SU-DHL-6 (cell line): ENCODE results near the gene CCDC90B.

Experiments used
- H2AFZ ChIP-seq: fragments of 200-600 bp; sonication (generic); 2 replicates; pipeline ENCODE4 v1.6.1; 2014; ENCODE audit warnings: low read depth, mild to moderate bottlenecking, moderate library complexity, mixed read lengths, antibody characterized with exemption, low read length; ENCODE audit not compliant: severe bottlenecking
- H3F3A ChIP-seq: fragments of 200-600 bp; shearing (Covaris generic); 2 replicates; pipeline ENCODE4 v1.6.0; 2016; ENCODE audit warnings: antibody characterized with exemption, mild to moderate bottlenecking; ENCODE audit not compliant: insufficient read depth
- H3K27ac ChIP-seq: fragments of 200-600 bp; sonication (generic); 2 replicates; pipeline ENCODE4 v1.5.1; 2016; ENCODE audit warnings: low read depth, mild to moderate bottlenecking, low read length, moderate library complexity, mixed read lengths
- H3K27me3 ChIP-seq: fragments of 200-600 bp; sonication (generic), shearing (Covaris generic); 2 replicates; pipeline ENCODE4 v1.6.0; 2014; ENCODE audit warnings: mild to moderate bottlenecking, low read length
- H3K36me3 ChIP-seq: fragments of 200-600 bp; sonication (generic); 2 replicates; pipeline ENCODE4 v1.6.1; 2014; ENCODE audit warnings: mild to moderate bottlenecking, low read length, mixed read lengths
- H3K4me2 ChIP-seq: fragments of 300-600, 200-600 bp; shearing (Covaris generic), sonication (generic); 2 replicates; pipeline ENCODE4 v1.6.0; 2014; ENCODE audit warnings: low read length, low read depth, mild to moderate bottlenecking; ENCODE audit not compliant: poor library complexity, severe bottlenecking
- H3K4me3 ChIP-seq: fragments of 200-600 bp; sonication (generic); 2 replicates; pipeline ENCODE4 v1.5.1; 2014; ENCODE audit warnings: antibody characterized with exemption, low read length, mild to moderate bottlenecking, mixed read lengths; ENCODE audit not compliant: insufficient read depth, poor library complexity, severe bottlenecking
- H3K79me2 ChIP-seq: fragments of 200-600 bp; sonication (generic); 2 replicates; pipeline ENCODE4 v1.6.1; 2014; ENCODE audit warnings: mild to moderate bottlenecking, low read length, moderate library complexity; ENCODE audit not compliant: insufficient read depth
- H3K9ac ChIP-seq: fragments of 200-600 bp; sonication (generic); 2 replicates; pipeline ENCODE4 v1.7.0; 2014; ENCODE audit warnings: mild to moderate bottlenecking, low read length
- H3K9me2 ChIP-seq: fragments of 200-600 bp; sonication (generic); replicated peaks from 2 replicates; pipeline ENCODE4 v1.6.1; 2014; ENCODE audit warnings: low read length; ENCODE audit not compliant: insufficient read depth
- H3K9me3 ChIP-seq: fragments of 200-600 bp; sonication (generic); 2 replicates; pipeline ENCODE4 v1.6.1; 2014; ENCODE audit warnings: low read length, mixed read lengths; ENCODE audit not compliant: insufficient read depth
- H4K20me1 ChIP-seq: fragments of 200-600 bp; sonication (generic); 2 replicates; pipeline ENCODE4 v1.6.1; 2014; ENCODE audit warnings: low read depth, mild to moderate bottlenecking, antibody characterized with exemption, low read length, moderate library complexity, mixed read lengths
- EZH2phosphoT487 ChIP-seq: fragments of 200-600 bp; sonication (generic), shearing (Covaris generic); conservative IDR thresholded peaks from 2 replicates; pipeline ENCODE4 v1.6.1; 2018; ENCODE audit warnings: mild to moderate bottlenecking, antibody characterized with exemption, low read length, moderate library complexity, mixed read lengths
- TF ChIP-seq, protein P1 (sequence below): fragments of 200-600 bp; sonication (generic); IDR thresholded peaks from one replicate; pipeline ENCODE4 v1.5.1; 2017; ENCODE audit warnings: antibody characterized with exemption, mild to moderate bottlenecking, low read length, moderate library complexity; ENCODE audit not compliant: insufficient read depth, poor library complexity, severe bottlenecking

Gene CCDC90B

GRCh38 chr11:83299681-83300080, 13.5 kb upstream of the CCDC90B start:
- Histone ChIP-seq H3K79me2 (no peaks in the 10 kb centered on the region), H3K4me2 (no peak overlapping the region), H3K27ac (no peak overlapping the region), H4K20me1 (no peaks in the 10 kb centered on the region), H3K27me3 (no peaks in the 10 kb centered on the region), H3K9ac (no peak overlapping the region), H2AFZ (no peak overlapping the region), H3K4me3 (no peak overlapping the region), H3K9me3 (no peaks in the 10 kb centered on the region), H3F3A (no peaks in the 10 kb centered on the region), H3K36me3 (no peaks in the 10 kb centered on the region), H3K9me2 (no peaks in the 10 kb centered on the region)
- no peak for TF ChIP-seq EZH2phosphoT487
- TF ChIP-seq, protein P1, sequence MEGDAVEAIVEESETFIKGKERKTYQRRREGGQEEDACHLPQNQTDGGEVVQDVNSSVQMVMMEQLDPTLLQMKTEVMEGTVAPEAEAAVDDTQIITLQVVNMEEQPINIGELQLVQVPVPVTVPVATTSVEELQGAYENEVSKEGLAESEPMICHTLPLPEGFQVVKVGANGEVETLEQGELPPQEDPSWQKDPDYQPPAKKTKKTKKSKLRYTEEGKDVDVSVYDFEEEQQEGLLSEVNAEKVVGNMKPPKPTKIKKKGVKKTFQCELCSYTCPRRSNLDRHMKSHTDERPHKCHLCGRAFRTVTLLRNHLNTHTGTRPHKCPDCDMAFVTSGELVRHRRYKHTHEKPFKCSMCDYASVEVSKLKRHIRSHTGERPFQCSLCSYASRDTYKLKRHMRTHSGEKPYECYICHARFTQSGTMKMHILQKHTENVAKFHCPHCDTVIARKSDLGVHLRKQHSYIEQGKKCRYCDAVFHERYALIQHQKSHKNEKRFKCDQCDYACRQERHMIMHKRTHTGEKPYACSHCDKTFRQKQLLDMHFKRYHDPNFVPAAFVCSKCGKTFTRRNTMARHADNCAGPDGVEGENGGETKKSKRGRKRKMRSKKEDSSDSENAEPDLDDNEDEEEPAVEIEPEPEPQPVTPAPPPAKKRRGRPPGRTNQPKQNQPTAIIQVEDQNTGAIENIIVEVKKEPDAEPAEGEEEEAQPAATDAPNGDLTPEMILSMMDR = no peak

- Histone ChIP-seq H3K79me2 (no peaks in the 10 kb centered on the region), H3K9me3 (no peaks in the 10 kb centered on the region), H3K9me2 (no peaks in the 10 kb centered on the region), H3K27me3 (no peaks in the 10 kb centered on the region), H2AFZ (no peak overlapping the region), H3K9ac (no peak overlapping the region), H3F3A (no peaks in the 10 kb centered on the region), H3K27ac (no peak overlapping the region), H3K36me3 (no peaks in the 10 kb centered on the region), H4K20me1 (no peaks in the 10 kb centered on the region), H3K4me2 (no peak overlapping the region), H3K4me3 (no peak overlapping the region)
- TF ChIP-seq, protein P1 = no peak
- no peak for TF ChIP-seq EZH2phosphoT487
Measured at GRCh38 chr11:83294208-83294607, 8.0 kb upstream of the CCDC90B start.

GRCh38 chr11:83293457-83293774, 7.2 kb upstream of the CCDC90B start:
- H3K4me2 ChIP-seq = no peak overlapping the region
- H3K36me3 ChIP-seq = no peaks in the 10 kb centered on the region
- H3K4me3 ChIP-seq = no peak overlapping the region
- no peaks in the 10 kb centered on the region for H4K20me1 ChIP-seq
- H3K27ac ChIP-seq = no peak overlapping the region
- no peak for TF ChIP-seq EZH2phosphoT487
- TF ChIP-seq, protein P1 = no peak
- no peak overlapping the region for H2AFZ ChIP-seq
- H3F3A ChIP-seq = peaks cover under 1% of the 10 kb centered on the region; the same call in 1 of the 2 replicates
- H3K9me3 ChIP-seq = no peaks in the 10 kb centered on the region
- H3K27me3 ChIP-seq = no peaks in the 10 kb centered on the region
- no peak overlapping the region for H3K9ac ChIP-seq
- no peaks in the 10 kb centered on the region for H3K79me2 ChIP-seq
- H3K9me2 ChIP-seq = no peaks in the 10 kb centered on the region
